Measurements from ENCODE around the gene CMTM6. TPM values are rescaled to one million over a fixed set of nuclear protein-coding genes. Genes with fewer than 3 reads are reported as not detected.
"Not testable (repeated sequence)": the region's sequence is repeated elsewhere in the genome, so short reads cannot be mapped to it uniquely, and the experiment has no call there.

Gene CMTM6
- total RNA-seq, 2 experiments from 2014 or later = 55.2 to 57.1 TPM

- CTCF ChIA-PET = interaction anchor here (0.5 to 1.1 kb wide), 5 partner anchors 11 to 90 kb away, joined by 3 to 4 read pairs (median 3); no protein-coding TSS in a partner anchor
- H3K27me3 Mint-ChIP-seq, H3K9me3 Mint-ChIP-seq, H3K4me3 Mint-ChIP-seq, H3K27ac Mint-ChIP-seq, POLR2A ChIA-PET, DNase-seq: not testable (repeated sequence)
- H3K4me1 Mint-ChIP-seq = peaks cover 38% of the 10 kb centered on the region
- H3K36me3 Mint-ChIP-seq (ENCODE audit: low read depth) = peaks cover 55% of the 10 kb centered on the region
These were observed 30.5 kb downstream of the CMTM6 start for GRCh38 chr3:32472151-32472550.

GRCh38 chr3:32471246-32471645 lies 31.4 kb downstream of the CMTM6 start:
- CTCF ChIA-PET = no interaction called here
- Mint-ChIP-seq H3K27ac (peak overlapping the region; percentile 54), H3K27me3 (no peaks in the 10 kb centered on the region), H3K36me3 (ENCODE audit: low read depth) (peaks cover 49% of the 10 kb centered on the region), H3K9me3 (no peaks in the 10 kb centered on the region), H3K4me1 (peaks cover 43% of the 10 kb centered on the region), H3K4me3 (no peak overlapping the region)
- POLR2A ChIA-PET = no interaction called here
- no peak for DNase-seq

GRCh38 chr3:32470362-32470761 lies 32.3 kb downstream of the CMTM6 start:
- Mint-ChIP-seq H3K9me3 (no peaks in the 10 kb centered on the region), H3K27ac (peak overlapping the region; percentile 46), H3K4me3 (no peak overlapping the region), H3K27me3 (no peaks in the 10 kb centered on the region), H3K4me1 (peaks cover 47% of the 10 kb centered on the region), H3K36me3 (ENCODE audit: low read depth) (peaks cover 50% of the 10 kb centered on the region)
- ChIA-PET POLR2A (interaction anchor here (0.6 kb wide), 1 partner anchor 64 kb away, joined by 3 read pairs; no protein-coding TSS in a partner anchor), CTCF (interaction anchor here (0.7 to 3.1 kb wide), 7 partner anchors 8 to 569 kb away, joined by 3 to 32 read pairs (median 3); no protein-coding TSS in a partner anchor)
- DNase-seq = no peak

- peaks cover 41% of the 10 kb centered on the region for H3K36me3 Mint-ChIP-seq (ENCODE audit: low read depth)
- H3K4me3 Mint-ChIP-seq = no peak overlapping the region
- DNase-seq = no peak
- no peaks in the 10 kb centered on the region for H3K27me3 Mint-ChIP-seq
- CTCF ChIA-PET = interaction anchor here (0.6 to 3.1 kb wide), 13 partner anchors 9 to 664 kb away, joined by 3 to 32 read pairs (median 3); partner anchors contain the start of gene CMTM7
- no peaks in the 10 kb centered on the region for H3K9me3 Mint-ChIP-seq
- POLR2A ChIA-PET = no interaction called here
- H3K4me1 Mint-ChIP-seq = peaks cover 47% of the 10 kb centered on the region
- peak overlapping the region; percentile 39 for H3K27ac Mint-ChIP-seq
These were observed 33.3 kb downstream of the CMTM6 start for GRCh38 chr3:32469151-32469874.

GRCh38 chr3:32467333-32468070 lies 35.1 kb downstream of the CMTM6 start:
- Mint-ChIP-seq H3K4me1 (peaks cover 47% of the 10 kb centered on the region), H3K9me3 (no peaks in the 10 kb centered on the region), H3K27ac (no peak overlapping the region), H3K27me3 (no peaks in the 10 kb centered on the region), H3K36me3 (ENCODE audit: low read depth) (peaks cover 32% of the 10 kb centered on the region), H3K4me3 (no peak overlapping the region)
- peak; percentile 70 for DNase-seq
- ChIA-PET CTCF (interaction anchor here (0.6 to 3.1 kb wide), 37 partner anchors 8 to 292 kb away, joined by 3 to 32 read pairs (median 4); partner anchors contain the start of gene CNOT10), POLR2A (no interaction called here)

GRCh38 chr3:32466808-32467207 lies 35.8 kb downstream of the CMTM6 start:
- not testable (repeated sequence) for H3K4me3 Mint-ChIP-seq, H3K9me3 Mint-ChIP-seq, H3K27ac Mint-ChIP-seq, H3K27me3 Mint-ChIP-seq, DNase-seq
- H3K4me1 Mint-ChIP-seq = peaks cover 47% of the 10 kb centered on the region
- H3K36me3 Mint-ChIP-seq (ENCODE audit: low read depth) = peaks cover 26% of the 10 kb centered on the region
- ChIA-PET CTCF (interaction anchor here (0.9 to 2.3 kb wide), 7 partner anchors 13 to 218 kb away, joined by 3 to 10 read pairs (median 5); partner anchors contain the start of gene CNOT10), POLR2A (interaction anchor here (0.6 kb wide), 1 partner anchor 34 kb away, joined by 3 read pairs; no protein-coding TSS in a partner anchor)

- CTCF ChIA-PET, H3K4me3 Mint-ChIP-seq, DNase-seq, H3K27me3 Mint-ChIP-seq, H3K27ac Mint-ChIP-seq, H3K9me3 Mint-ChIP-seq, POLR2A ChIA-PET: not testable (repeated sequence)
- H3K4me1 Mint-ChIP-seq = peaks cover 28% of the 10 kb centered on the region
- H3K36me3 Mint-ChIP-seq (ENCODE audit: low read depth) = peaks cover 15% of the 10 kb centered on the region
These were observed 37.9 kb downstream of the CMTM6 start for GRCh38 chr3:32464726-32465125.

GRCh38 chr3:32463415-32463814 lies 39.2 kb downstream of the CMTM6 start:
- H3K27me3 Mint-ChIP-seq; H3K4me3 Mint-ChIP-seq; CTCF ChIA-PET; DNase-seq; POLR2A ChIA-PET; H3K9me3 Mint-ChIP-seq; H3K27ac Mint-ChIP-seq; H3K36me3 Mint-ChIP-seq (ENCODE audit: low read depth): not testable (repeated sequence)
- H3K4me1 Mint-ChIP-seq = peaks cover 15% of the 10 kb centered on the region

- H3K4me3 Mint-ChIP-seq, POLR2A ChIA-PET, H3K27me3 Mint-ChIP-seq, H3K27ac Mint-ChIP-seq, H3K9me3 Mint-ChIP-seq: not testable (repeated sequence)
- DNase-seq = peak; percentile 45
- Mint-ChIP-seq H3K4me1 (peaks cover 22% of the 10 kb centered on the region), H3K36me3 (ENCODE audit: low read depth) (peaks cover 13% of the 10 kb centered on the region)
- CTCF ChIA-PET = interaction anchor here (0.8 to 2.5 kb wide), 3 partner anchors 87 to 285 kb away, joined by 3 to 10 read pairs (median 3); no protein-coding TSS in a partner anchor
These were observed 40.3 kb downstream of the CMTM6 start for GRCh38 chr3:32462191-32462986.

- H3K9me3 Mint-ChIP-seq, H3K27ac Mint-ChIP-seq, H3K27me3 Mint-ChIP-seq, DNase-seq, H3K4me3 Mint-ChIP-seq: not testable (repeated sequence)
- Mint-ChIP-seq H3K36me3 (ENCODE audit: low read depth) (peaks cover 17% of the 10 kb centered on the region), H3K4me1 (peaks cover 24% of the 10 kb centered on the region)
- POLR2A ChIA-PET = interaction anchor here (0.5 kb wide), 1 partner anchor 363 kb away, joined by 3 read pairs; no protein-coding TSS in a partner anchor
- CTCF ChIA-PET = interaction anchor here (1.0 to 2.5 kb wide), 6 partner anchors 13 to 283 kb away, joined by 3 to 10 read pairs (median 3); no protein-coding TSS in a partner anchor
These were observed 41.7 kb downstream of the CMTM6 start for GRCh38 chr3:32460817-32461496.

GRCh38 chr3:32460031-32460749 lies 42.5 kb downstream of the CMTM6 start:
- H3K4me3 Mint-ChIP-seq = peak overlapping the region; percentile 33
- H3K4me1 Mint-ChIP-seq = peaks cover 31% of the 10 kb centered on the region
- no peaks in the 10 kb centered on the region for H3K27me3 Mint-ChIP-seq
- H3K27ac Mint-ChIP-seq = no peak overlapping the region
- CTCF ChIA-PET = interaction anchor here (0.7 to 6.5 kb wide), 9 partner anchors 10 to 85 kb away, joined by 3 to 25 read pairs (median 4); no protein-coding TSS in a partner anchor
- POLR2A ChIA-PET = interaction anchor here (0.5 to 1.0 kb wide), 2 partner anchors 60 to 363 kb away, joined by 3 to 4 read pairs; no protein-coding TSS in a partner anchor
- peak; percentile 93 for DNase-seq
- H3K9me3 Mint-ChIP-seq = peaks cover 3% of the 10 kb centered on the region
- peaks cover 19% of the 10 kb centered on the region for H3K36me3 Mint-ChIP-seq (ENCODE audit: low read depth)
